Stimulated activated naive B cell treated with anti-CD40 and anti-IgM and Interleukin-4, amounts not matched to agents 10 μg/mL and 1 μg/mL and 100 μg/mL, for 72 hours (primary cell): ENCODE measurements around the gene SPOPL.
"Not testable (repeated sequence)": the region's sequence is repeated elsewhere in the genome, so short reads cannot be mapped to it uniquely, and the experiment has no call there.

Experiments
- ATAC-seq, 2 donors: fragments of 150-1000 bp; cut with Tn5 transposase; replicated peaks; 2 replicates each; pipeline ENCODE4 v1.10.0; 2021; ENCODE audit warnings: moderate library complexity in 1 of 2
- DNase-seq: peaks from one replicate; pipeline ENCODE4 v3.0.0; 2021
- H3K27ac Mint-ChIP-seq: one replicate; pipeline ENCODE4 v1.8.0; 2022; ENCODE audit warnings: mild to moderate bottlenecking, mixed read lengths
- H3K27me3 Mint-ChIP-seq, 2 donors: one replicate each; pipeline ENCODE4 v1.8.0; 2022; ENCODE audit warnings: mixed read lengths in 2 of 2
- H3K36me3 Mint-ChIP-seq, 2 donors: one replicate each; pipeline ENCODE4 v1.8.0; 2022; ENCODE audit warnings: mixed read lengths in 2 of 2, mild to moderate bottlenecking in 1 of 2
- H3K4me1 Mint-ChIP-seq, 2 donors: one replicate each; pipeline ENCODE4 v1.8.0; 2022; ENCODE audit warnings: mixed read lengths in 2 of 2, mild to moderate bottlenecking in 1 of 2
- H3K4me3 Mint-ChIP-seq, 2 donors: one replicate each; pipeline ENCODE4 v1.8.0; 2022; ENCODE audit warnings: mild to moderate bottlenecking in 2 of 2, mixed read lengths in 2 of 2, moderate library complexity in 1 of 2
- H3K9me3 Mint-ChIP-seq, 2 donors: one replicate each; pipeline ENCODE4 v1.8.0; 2022; ENCODE audit warnings: mixed read lengths in 2 of 2, mild to moderate bottlenecking in 1 of 2

SPOPL gene

DNA sequence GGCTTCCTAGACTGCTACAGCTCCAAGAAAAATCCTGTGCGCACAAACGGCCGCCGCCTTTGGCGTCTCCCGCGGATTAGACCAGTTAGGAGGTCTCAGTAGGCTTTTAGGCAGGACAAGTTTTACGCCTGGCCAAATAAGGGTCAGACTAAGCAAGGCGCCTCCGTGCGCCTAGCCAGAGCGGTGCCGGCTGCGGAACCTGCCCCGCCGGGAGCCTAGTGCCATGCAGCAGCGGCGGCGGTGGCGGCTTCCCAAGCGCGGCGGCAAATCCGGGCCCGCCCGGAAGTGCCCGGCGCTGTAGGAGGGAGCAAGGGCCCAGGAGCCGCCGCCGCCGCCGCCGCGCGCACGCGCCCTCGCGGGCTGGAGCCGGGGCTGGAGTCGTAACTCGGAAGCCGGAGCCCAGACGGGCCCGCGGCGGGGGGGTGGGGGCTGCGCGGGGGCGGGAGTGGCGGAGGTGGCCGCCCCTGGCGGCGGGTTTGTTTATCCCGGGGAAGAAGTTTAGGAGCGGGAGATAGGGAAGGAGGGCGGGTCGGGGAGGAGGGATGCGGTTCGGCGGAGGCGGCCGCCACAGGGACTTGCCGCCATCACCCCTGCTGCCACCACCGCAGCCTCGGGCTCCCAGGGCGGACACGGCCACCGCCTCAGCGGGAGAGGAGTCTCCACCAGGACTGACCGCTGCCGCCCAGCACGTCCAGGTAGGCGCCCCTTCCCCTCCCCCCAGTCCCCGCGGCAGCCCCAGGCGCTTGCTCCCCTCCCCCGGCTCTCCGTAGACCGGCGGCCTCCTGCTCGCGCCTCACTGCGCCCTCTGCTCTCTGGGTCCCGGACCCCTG lies at the start of gene SPOPL:
Gene SPOPL, plus strand, starts transcription at position 346 of the 830 bp plus-strand sequence. CDS start 48,447 bp downstream, outside the sequence.
- Mint-ChIP-seq H3K4me1 (peaks cover 15 to 46% of the 10 kb centered on the region in 2 donors), H3K27me3 (no peaks in the 10 kb centered on the region)
- ATAC-seq, result peak; percentile 88 to 90

DNA sequence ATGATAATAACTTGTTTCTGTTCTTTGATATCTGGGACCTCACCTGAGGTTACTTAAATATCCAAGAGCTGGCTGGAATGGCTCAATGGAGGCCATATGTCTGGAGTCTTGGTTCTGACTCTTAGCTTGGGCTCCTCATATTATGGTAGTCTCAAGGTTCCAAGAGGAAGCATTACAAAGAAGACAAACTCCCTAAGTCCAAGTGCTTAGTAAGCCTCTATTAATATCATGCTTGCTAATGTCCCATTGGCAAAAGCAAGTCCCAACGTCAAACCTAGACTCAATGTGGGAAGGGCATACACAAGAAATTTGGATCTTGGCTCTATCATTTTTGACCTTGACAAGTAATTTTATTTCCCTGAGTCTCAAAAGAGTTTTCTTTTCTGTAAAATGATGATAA lies 49.2 kb upstream of the SPOPL start:
- Mint-ChIP-seq H3K36me3 (peaks cover 4 to 6% of the 10 kb centered on the region in 2 donors), H3K27me3 (no peaks in the 10 kb centered on the region), H3K27ac (no peak overlapping the region), H3K9me3 (peaks cover 3% of the 10 kb centered on the region in 2 donors), H3K4me1 (no peaks in the 10 kb centered on the region), H3K4me3 (no peak overlapping the region)
- DNase-seq (no peak), ATAC-seq (no peak)

More for the DNA sequence above, at the start of gene SPOPL:
- Mint-ChIP-seq H3K9me3 (no peaks in the 10 kb centered on the region), H3K4me3 (peak within 1 kb of the TSS; percentile 95 to 97), H3K27ac (peak within 1 kb of the TSS; percentile 97), H3K36me3 (peaks cover 10 to 23% of the 10 kb centered on the region in 2 donors)
- DNase-seq, result peak; percentile 82

DNA sequence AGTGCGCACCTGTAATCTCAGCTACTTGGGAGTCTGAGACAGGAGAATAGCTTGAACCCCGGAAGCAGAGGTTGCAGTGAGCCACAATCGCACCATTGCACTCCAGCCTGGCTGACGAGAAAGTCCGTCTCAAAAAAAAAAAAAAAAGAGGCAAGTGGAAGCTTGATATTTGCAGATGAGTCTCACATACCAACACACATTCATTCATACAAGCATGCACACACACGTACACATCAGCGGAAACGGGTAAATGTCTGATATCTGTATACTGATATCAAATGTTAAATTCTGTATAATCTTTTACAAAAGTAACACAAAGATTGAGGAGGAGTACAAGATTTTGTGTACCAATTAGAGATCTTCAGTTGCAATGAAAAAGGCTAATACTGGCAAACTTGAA lies 47.8 kb upstream of the SPOPL start:
- ATAC-seq (no peak), DNase-seq (no peak)
- Mint-ChIP-seq H3K4me1 (no peaks in the 10 kb centered on the region), H3K4me3 (no peak overlapping the region), H3K27me3 (no peaks in the 10 kb centered on the region), H3K9me3 (peaks cover 7 to 10% of the 10 kb centered on the region in 2 donors), H3K36me3 (peaks cover 7 to 18% of the 10 kb centered on the region in 2 donors), H3K27ac (no peak overlapping the region)

DNA sequence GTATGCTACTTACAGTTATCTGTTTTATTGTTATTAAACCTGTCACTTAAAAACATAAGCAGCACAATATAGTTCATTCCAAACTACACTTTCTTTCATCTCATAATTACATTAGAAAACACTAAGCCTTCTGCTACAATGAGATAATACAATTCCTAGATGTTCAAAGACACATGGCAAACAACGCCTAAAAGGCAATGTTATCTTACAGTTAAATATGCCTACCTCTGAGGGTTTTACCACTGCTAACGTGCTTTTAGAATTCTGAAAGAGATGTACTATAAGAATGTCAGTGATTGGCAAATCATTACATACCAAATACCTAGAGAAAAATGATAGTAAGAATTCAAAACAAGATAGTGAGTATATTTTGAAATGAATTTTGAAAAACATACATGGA lies 46.8 kb upstream of the SPOPL start:
- Mint-ChIP-seq H3K27me3 (no peaks in the 10 kb centered on the region), H3K36me3 (peaks cover 7 to 26% of the 10 kb centered on the region in 2 donors), H3K27ac (no peak overlapping the region), H3K9me3 (peaks cover 8 to 14% of the 10 kb centered on the region in 2 donors), H3K4me1 (no peaks in the 10 kb centered on the region), H3K4me3 (no peak overlapping the region)
- ATAC-seq (no peak), DNase-seq (no peak)

DNA sequence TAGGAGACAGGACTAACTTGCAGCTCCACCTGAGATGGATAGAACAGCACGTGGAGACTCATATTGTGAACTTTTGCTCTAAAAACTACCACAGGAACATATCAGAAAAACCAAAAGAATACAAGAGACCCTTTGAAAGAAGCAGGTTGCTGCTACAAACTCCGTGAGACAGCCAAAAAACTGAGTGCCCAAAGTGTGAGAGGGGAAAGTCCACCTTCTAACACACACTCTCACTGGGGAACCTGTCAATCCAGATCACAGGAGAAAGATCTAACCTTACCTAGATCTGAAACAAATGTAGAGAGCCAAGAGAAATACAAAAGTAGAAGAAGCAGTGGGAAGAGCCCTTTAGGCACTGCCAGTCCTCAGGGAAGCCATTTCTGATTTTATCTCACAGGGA lies 46.3 kb upstream of the SPOPL start:
- Mint-ChIP-seq H3K27me3 (no peaks in the 10 kb centered on the region), H3K4me3 (no peak overlapping the region), H3K9me3 (peaks cover 8 to 19% of the 10 kb centered on the region in 2 donors), H3K27ac (no peak overlapping the region), H3K36me3 (peaks cover 7 to 27% of the 10 kb centered on the region in 2 donors), H3K4me1 (no peaks in the 10 kb centered on the region)
- ATAC-seq (no peak), DNase-seq (no peak)

DNA sequence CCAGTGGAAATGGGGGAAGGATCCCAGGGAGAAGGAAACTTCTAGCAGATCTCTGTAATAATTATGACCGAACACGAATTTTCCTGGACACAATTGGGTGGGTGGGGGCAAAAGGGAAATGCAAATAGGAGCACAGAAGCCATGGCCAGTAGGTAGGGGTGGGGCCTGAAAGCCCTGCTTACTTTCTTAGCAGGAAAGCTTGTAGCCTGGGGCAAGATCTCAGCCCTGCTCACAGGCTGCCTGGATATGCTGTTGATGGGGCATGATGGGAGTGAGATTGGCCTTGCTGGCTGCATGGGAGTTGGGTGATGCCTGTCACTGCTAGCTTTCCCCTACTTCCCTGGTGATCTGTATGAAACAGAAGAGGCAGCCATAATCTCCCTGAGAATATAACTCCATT lies 45.9 kb upstream of the SPOPL start:
- Mint-ChIP-seq H3K36me3 (peaks cover 7 to 27% of the 10 kb centered on the region in 2 donors), H3K4me1 (no peaks in the 10 kb centered on the region), H3K27me3 (no peaks in the 10 kb centered on the region), H3K27ac (no peak overlapping the region), H3K4me3 (no peak overlapping the region), H3K9me3 (peaks cover 8 to 22% of the 10 kb centered on the region in 2 donors)
- DNase-seq (no peak), ATAC-seq (no peak)

DNA sequence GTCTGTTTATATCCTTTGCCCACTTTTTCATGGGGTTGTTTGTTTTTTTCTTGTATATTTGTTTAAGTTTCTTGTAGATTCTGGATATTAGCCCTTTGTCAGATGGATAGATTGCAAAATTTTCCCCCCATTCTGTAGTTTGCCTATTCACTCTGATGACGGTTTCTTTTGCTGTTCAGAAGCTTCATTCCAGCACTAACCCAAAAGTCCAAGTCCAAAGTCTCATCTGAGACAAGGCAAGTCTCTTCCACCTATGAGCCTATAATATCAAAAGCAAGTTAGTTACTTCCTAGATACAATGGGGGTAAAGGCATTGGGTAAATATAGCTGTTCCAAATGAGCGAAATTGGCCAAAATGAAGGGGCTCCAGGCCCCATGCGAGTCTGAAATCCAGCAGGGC lies 38.9 kb upstream of the SPOPL start:
- not testable (repeated sequence) for H3K27me3 Mint-ChIP-seq, H3K27ac Mint-ChIP-seq, H3K4me3 Mint-ChIP-seq, ATAC-seq, DNase-seq, H3K4me1 Mint-ChIP-seq
- peaks cover 12 to 40% of the 10 kb centered on the region in 2 donors for H3K36me3 Mint-ChIP-seq
- H3K9me3 Mint-ChIP-seq, result peaks cover 13 to 26% of the 10 kb centered on the region in 2 donors

DNA sequence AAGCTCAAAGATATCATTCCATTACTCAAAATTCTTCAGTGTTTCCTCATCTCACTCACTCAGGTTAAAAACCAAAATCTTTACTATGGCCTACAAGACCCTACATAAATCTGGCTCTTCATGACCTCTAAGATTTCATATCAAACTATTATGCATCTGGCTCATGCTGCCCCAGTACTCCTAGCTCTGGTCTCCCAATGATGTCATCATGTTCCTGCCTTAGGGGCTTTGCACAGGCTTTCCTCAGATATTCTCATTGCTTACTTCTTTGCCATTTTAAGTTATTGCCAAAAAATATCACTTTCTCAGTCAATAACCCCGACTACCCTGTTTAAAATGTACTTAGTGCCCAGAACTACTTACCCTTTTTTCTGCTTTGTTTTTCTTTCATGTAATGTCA lies 33.0 kb upstream of the SPOPL start:
- no peak for ATAC-seq

DNA sequence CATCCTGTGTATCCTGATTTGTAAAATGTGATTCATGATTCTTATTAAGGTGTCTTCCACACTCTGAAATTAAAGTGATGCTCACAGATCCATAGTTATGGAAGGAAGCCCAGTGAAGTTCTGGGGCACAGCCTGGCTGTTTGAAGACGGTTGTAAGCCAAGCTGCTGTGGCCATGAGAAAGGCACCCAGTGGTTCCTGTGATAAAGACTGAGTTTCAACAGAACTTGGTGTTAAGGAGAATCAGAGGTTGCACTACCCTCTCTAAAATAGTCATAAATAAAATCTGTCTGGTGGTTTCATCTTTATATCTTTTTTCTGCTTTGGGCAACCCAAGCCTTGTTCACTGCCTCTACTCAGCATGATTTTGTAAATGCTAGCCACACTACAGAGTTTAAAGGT lies 32.2 kb upstream of the SPOPL start:
- DNase-seq (no peak), ATAC-seq (no peak)
- Mint-ChIP-seq H3K36me3 (no peaks in the 10 kb centered on the region), H3K4me3 (no peak overlapping the region), H3K27ac (peak overlapping the region; percentile 37), H3K27me3 (no peaks in the 10 kb centered on the region), H3K9me3 (peaks cover 2 to 3% of the 10 kb centered on the region in 2 donors), H3K4me1 (peaks cover 4 to 7% of the 10 kb centered on the region in 2 donors)

More for the DNA sequence above, 33.0 kb upstream of the SPOPL start:
- Mint-ChIP-seq H3K27me3 (peaks cover 0 to 4% of the 10 kb centered on the region in 2 donors), H3K36me3 (peaks cover 2 to 4% of the 10 kb centered on the region in 2 donors), H3K4me1 (no peaks in the 10 kb centered on the region), H3K4me3 (no peak overlapping the region), H3K9me3 (peaks cover 3 to 4% of the 10 kb centered on the region in 2 donors), H3K27ac (no peak overlapping the region)
- DNase-seq, result no peak

DNA sequence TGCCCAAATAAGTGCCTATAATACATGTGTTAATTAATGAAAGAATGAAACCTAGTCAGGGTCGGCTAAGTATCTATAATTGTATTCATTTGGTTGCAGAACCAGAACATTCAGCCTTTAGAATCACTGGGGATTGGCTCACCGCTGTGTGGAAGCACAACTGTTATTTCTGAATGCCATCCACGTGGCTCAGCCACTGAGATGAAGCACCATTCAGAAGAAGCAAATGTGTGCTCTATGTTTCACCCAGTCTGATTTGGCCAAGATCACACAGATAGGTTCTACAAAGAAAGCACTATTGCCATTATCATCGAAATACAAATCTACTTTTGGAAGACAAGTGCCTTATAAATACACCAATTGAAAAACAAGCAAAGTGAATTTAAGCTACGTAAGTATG lies 30.6 kb upstream of the SPOPL start:
- Mint-ChIP-seq H3K36me3 (no peaks in the 10 kb centered on the region), H3K9me3 (peaks cover 0 to 2% of the 10 kb centered on the region in 2 donors), H3K4me1 (peaks cover 11 to 22% of the 10 kb centered on the region in 2 donors), H3K27me3 (no peaks in the 10 kb centered on the region), H3K4me3 (no peak overlapping the region), H3K27ac (no peak overlapping the region)
- DNase-seq (no peak), ATAC-seq (no peak)

DNA sequence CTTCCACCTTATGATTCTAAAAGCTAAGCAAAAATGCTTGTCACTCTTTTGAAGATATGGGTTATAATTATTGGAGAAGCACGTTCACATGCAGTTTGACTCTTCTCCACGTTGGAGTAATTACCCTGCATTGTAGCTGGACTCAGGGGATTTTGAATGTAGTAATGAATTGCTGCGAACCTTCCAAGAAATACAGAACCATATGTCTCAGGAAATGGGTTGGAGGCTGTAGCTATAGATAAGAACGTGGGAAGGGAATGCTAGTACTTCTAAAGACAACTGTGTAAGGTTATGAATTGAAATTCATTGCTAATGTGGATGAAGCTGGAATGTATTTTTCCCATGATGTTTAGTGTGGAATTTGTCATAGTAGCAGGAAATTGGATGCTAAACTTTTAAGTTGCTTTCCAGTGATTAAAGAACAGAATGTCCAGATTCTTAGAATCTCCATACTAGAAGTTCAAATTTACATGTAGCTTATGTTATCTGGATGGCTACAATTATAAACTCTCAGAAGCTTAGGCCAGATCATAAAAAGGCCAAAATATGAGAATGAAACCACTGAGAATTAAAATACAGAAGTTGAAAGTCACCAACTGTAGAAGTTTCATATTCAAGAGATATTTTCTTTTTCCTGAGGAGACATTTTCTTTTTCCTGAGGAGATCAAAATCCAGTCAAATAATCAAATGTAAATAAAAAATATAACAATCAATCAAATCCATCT lies 27.3 kb upstream of the SPOPL start:
- H3K9me3 Mint-ChIP-seq, result no peaks in the 10 kb centered on the region
- no peaks in the 10 kb centered on the region for H3K36me3 Mint-ChIP-seq
- H3K27ac Mint-ChIP-seq, result no peak overlapping the region
- no peak for DNase-seq
- ATAC-seq, result no peak
- H3K4me3 Mint-ChIP-seq, result no peak overlapping the region
- H3K4me1 Mint-ChIP-seq, result peaks cover 16 to 29% of the 10 kb centered on the region in 2 donors
- H3K27me3 Mint-ChIP-seq, result no peaks in the 10 kb centered on the region

DNA sequence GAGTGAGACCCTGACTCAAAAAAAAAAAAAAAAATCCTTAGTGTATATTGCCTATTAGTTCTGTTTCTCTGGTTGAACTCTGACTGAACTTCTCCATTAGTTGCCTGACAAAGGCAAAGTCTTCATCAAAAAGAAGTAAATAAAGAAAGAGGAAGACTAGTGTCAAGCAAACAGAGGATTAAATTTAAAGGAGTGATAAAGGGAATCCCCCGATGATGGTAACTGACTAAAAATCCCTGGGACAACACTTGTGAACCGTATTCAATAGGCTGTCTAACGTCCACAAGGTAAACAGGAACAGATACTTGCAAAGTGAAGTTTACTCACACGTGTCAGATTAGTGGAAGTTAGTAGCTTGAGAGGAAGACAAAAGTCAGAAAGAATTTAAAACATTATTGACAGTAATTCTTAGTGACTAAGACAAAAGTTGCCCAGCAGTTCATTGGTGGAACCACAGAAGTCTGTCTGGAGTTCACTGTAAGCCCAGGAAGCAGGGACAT lies 26.2 kb upstream of the SPOPL start:
- Mint-ChIP-seq H3K36me3 (no peaks in the 10 kb centered on the region), H3K27me3 (no peaks in the 10 kb centered on the region), H3K9me3 (no peaks in the 10 kb centered on the region), H3K4me3 (no peak overlapping the region), H3K27ac (peak overlapping the region; percentile 16), H3K4me1 (peaks cover 16 to 29% of the 10 kb centered on the region in 2 donors)
- DNase-seq (no peak), ATAC-seq (peak; percentile 94 to 95)

DNA sequence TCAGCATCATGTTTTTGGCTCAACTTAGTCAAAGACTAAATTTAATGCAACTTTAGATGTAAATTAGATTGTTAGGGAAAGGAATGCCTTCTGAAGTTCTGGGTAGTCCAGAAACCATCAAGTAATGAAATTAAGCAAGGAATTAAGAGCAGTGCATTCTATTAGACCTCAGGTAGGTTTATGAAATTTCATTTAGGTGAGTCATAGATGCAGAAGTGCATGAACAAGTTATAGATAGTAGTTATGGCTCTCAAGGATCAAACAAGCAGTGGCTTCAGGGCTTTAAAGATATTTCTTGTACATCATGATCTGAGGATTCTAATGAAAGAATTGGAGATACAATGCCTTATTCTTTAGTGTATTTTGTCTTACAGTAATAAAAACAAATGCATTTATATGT lies 25.4 kb upstream of the SPOPL start:
- H3K9me3 Mint-ChIP-seq, result no peaks in the 10 kb centered on the region
- H3K36me3 Mint-ChIP-seq, result no peaks in the 10 kb centered on the region
- no peaks in the 10 kb centered on the region for H3K27me3 Mint-ChIP-seq
- ATAC-seq (no peak), DNase-seq (no peak)
- no peak overlapping the region for H3K4me3 Mint-ChIP-seq
- no peak overlapping the region for H3K27ac Mint-ChIP-seq
- peaks cover 16 to 29% of the 10 kb centered on the region in 2 donors for H3K4me1 Mint-ChIP-seq

DNA sequence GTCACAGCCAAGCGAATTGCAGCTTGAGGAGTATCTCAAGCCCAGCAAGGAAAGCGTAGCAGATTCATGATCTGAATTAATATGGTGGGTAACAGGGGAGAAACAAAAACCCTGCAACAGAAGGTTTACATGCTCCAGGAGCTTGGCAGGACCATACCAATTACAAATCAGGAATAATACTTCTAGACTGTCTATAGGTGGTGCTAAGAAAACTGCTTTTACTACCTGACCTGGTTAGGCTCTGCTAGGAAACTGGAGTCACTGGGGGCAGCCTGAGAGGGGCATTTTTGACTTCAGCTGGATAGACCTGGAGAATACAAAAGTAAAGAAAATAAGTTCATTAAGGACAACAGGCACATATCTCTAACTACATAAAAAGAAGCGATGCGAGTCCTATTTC lies 24.6 kb upstream of the SPOPL start:
- Mint-ChIP-seq H3K27ac (no peak overlapping the region), H3K9me3 (no peaks in the 10 kb centered on the region), H3K4me3 (no peak overlapping the region), H3K36me3 (no peaks in the 10 kb centered on the region), H3K27me3 (no peaks in the 10 kb centered on the region), H3K4me1 (peaks cover 16 to 29% of the 10 kb centered on the region in 2 donors)
- ATAC-seq (no peak), DNase-seq (no peak)
